ENCODE data around the gene BRD9. TPM values are rescaled to one million over a fixed set of nuclear protein-coding genes. Genes with fewer than 3 reads are reported as not detected.

Gene BRD9
- total and polyA plus RNA-seq, 5 donors from 2014 or later = 9.7 to 139 (median 12.7) TPM

DNA sequence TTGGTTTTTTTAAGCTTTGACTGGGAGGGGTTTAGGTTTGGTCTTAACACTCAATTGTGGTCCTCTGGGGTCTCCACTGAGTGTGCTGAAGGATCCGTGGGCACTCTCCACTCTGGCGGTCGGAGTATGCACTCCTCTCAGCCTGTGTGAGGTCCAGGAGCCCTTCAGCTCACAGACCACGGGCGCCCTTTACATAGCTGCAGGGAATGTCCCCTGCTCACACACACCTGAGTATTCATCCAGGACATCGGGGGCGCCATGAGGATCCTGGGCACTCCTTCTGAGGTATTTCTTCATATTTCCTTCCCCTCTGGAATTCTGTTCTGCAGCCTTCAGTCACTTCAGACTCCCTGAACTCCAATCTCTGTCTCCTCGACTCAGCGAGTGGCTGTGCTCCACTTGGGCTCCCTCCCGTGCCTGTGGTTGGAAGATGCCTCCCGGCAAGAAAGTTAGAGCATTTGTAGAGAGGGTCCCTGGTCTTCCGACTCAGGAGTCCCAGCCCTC lies 12.6 kb upstream of the BRD9 start:
- no peak overlapping the region for H3K27ac ChIP-seq (ENCODE audit: insufficient read depth, low read length, poor library complexity, severe bottlenecking)
- no peaks in the 10 kb centered on the region for H3K36me3 ChIP-seq (ENCODE audit: control insufficient read depth, insufficient read depth, low read length)
- Mint-ChIP-seq H3K27ac (no peak overlapping the region), H3K9me3 (no peaks in the 10 kb centered on the region), H3K4me1 (peaks cover 0 to 11% (median 0%) of the 10 kb centered on the region in 4 donors), H3K27me3 (no peaks in the 10 kb centered on the region), H3K4me3 (no peak overlapping the region), H3K36me3 (no peaks in the 10 kb centered on the region)
- ATAC-seq (ENCODE audit: low read depth in 2 of 2) (no peak), DNase-seq (no peak)
- no peak overlapping the region for H3K4me3 ChIP-seq (ENCODE audit: low read depth, low read length)
- H3K4me1 ChIP-seq (ENCODE audit: control insufficient read depth, insufficient read depth, low read length, poor library complexity, severe bottlenecking) = no peaks in the 10 kb centered on the region
- no peaks in the 10 kb centered on the region for H3K27me3 ChIP-seq (ENCODE audit: control insufficient read depth, insufficient read depth, low read length)
- no peaks in the 10 kb centered on the region for H3K9me3 ChIP-seq (ENCODE audit: control insufficient read depth in 2 of 2, low read length in 2 of 2)

DNA sequence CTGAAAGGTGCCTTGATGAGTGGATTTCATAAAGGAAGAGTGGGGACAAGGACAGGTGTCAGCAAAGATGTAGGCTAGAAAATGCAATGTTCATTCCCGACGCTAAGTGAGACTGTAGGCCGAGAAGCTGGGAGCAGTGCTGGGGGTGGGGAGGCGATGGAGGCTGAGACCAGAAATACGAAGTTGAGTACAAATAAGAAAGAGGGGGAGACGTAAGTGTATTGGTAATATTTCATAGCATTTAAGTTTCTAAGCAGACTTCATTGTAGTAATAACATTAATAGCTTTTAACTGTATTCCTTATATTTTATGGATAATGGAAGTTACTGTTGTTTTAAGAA lies 11.1 kb upstream of the BRD9 start:
- no peak for ATAC-seq (ENCODE audit: low read depth in 2 of 2)
- Histone ChIP-seq H3K27me3 (ENCODE audit: control insufficient read depth, insufficient read depth, low read length) (no peaks in the 10 kb centered on the region), H3K36me3 (ENCODE audit: control insufficient read depth, insufficient read depth, low read length) (no peaks in the 10 kb centered on the region), H3K4me3 (ENCODE audit: low read depth, low read length) (no peak overlapping the region), H3K9me3 (ENCODE audit: control insufficient read depth in 2 of 2, low read length in 2 of 2) (no peaks in the 10 kb centered on the region), H3K27ac (ENCODE audit: insufficient read depth, low read length, poor library complexity, severe bottlenecking) (no peak overlapping the region), H3K4me1 (ENCODE audit: control insufficient read depth, insufficient read depth, low read length, poor library complexity, severe bottlenecking) (no peaks in the 10 kb centered on the region)
- no peak for DNase-seq
- Mint-ChIP-seq H3K4me1 (peaks cover 0 to 11% (median 0%) of the 10 kb centered on the region in 4 donors), H3K4me3 (no peak overlapping the region), H3K36me3 (no peaks in the 10 kb centered on the region), H3K9me3 (no peaks in the 10 kb centered on the region), H3K27me3 (no peaks in the 10 kb centered on the region), H3K27ac (peak overlapping the region in 1 of 3 donors; percentile 84)

GRCh38 chr5:902129-902916 lies 9.7 kb upstream of the BRD9 start:
- Mint-ChIP-seq H3K4me1 (peaks cover 0 to 11% (median 0%) of the 10 kb centered on the region in 4 donors), H3K27me3 (no peaks in the 10 kb centered on the region), H3K9me3 (no peaks in the 10 kb centered on the region), H3K36me3 (no peaks in the 10 kb centered on the region), H3K27ac (no peak overlapping the region), H3K4me3 (no peak overlapping the region)
- no peak overlapping the region for H3K4me3 ChIP-seq (ENCODE audit: low read depth, low read length)
- no peaks in the 10 kb centered on the region for H3K36me3 ChIP-seq (ENCODE audit: control insufficient read depth, insufficient read depth, low read length)
- no peak overlapping the region for H3K27ac ChIP-seq (ENCODE audit: insufficient read depth, low read length, poor library complexity, severe bottlenecking)
- H3K27me3 ChIP-seq (ENCODE audit: control insufficient read depth, insufficient read depth, low read length) = no peaks in the 10 kb centered on the region
- ATAC-seq (ENCODE audit: low read depth in 2 of 2) (no peak), DNase-seq (no peak)
- H3K9me3 ChIP-seq (ENCODE audit: control insufficient read depth in 2 of 2, low read length in 2 of 2) = no peaks in the 10 kb centered on the region
- H3K4me1 ChIP-seq (ENCODE audit: control insufficient read depth, insufficient read depth, low read length, poor library complexity, severe bottlenecking) = no peaks in the 10 kb centered on the region

- no peaks in the 10 kb centered on the region for H3K4me1 ChIP-seq (ENCODE audit: control insufficient read depth, insufficient read depth, low read length, poor library complexity, severe bottlenecking)
- no peaks in the 10 kb centered on the region for H3K36me3 Mint-ChIP-seq
- no peak overlapping the region for H3K27ac ChIP-seq (ENCODE audit: insufficient read depth, low read length, poor library complexity, severe bottlenecking)
- H3K27me3 ChIP-seq (ENCODE audit: control insufficient read depth, insufficient read depth, low read length) = no peaks in the 10 kb centered on the region
- H3K4me3 Mint-ChIP-seq = no peak overlapping the region
- DNase-seq = no peak
- no peaks in the 10 kb centered on the region for H3K9me3 ChIP-seq (ENCODE audit: control insufficient read depth in 2 of 2, low read length in 2 of 2)
- no peaks in the 10 kb centered on the region for H3K9me3 Mint-ChIP-seq
- H3K4me3 ChIP-seq (ENCODE audit: low read depth, low read length) = no peak overlapping the region
- no peaks in the 10 kb centered on the region for H3K27me3 Mint-ChIP-seq
- H3K4me1 Mint-ChIP-seq = peaks cover 0 to 11% (median 0%) of the 10 kb centered on the region in 4 donors
- ATAC-seq (ENCODE audit: low read depth in 2 of 2) = no peak
- H3K36me3 ChIP-seq (ENCODE audit: control insufficient read depth, insufficient read depth, low read length) = no peaks in the 10 kb centered on the region
- no peak overlapping the region for H3K27ac Mint-ChIP-seq
Measured at GRCh38 chr5:900781-901180, 8.2 kb upstream of the BRD9 start.

GRCh38 chr5:893711-894110 lies 1.1 kb upstream of the BRD9 start:
- H3K4me3 Mint-ChIP-seq = peak overlapping the region; percentile 53 to 84 (median 76)
- H3K36me3 Mint-ChIP-seq = peaks cover 7% of the 10 kb centered on the region
- peaks cover 3 to 36% (median 9%) of the 10 kb centered on the region in 4 donors for H3K4me1 Mint-ChIP-seq
- no peaks in the 10 kb centered on the region for H3K9me3 Mint-ChIP-seq
- peaks cover 30% of the 10 kb centered on the region for H3K4me1 ChIP-seq (ENCODE audit: control insufficient read depth, insufficient read depth, low read length, poor library complexity, severe bottlenecking)
- DNase-seq (peak in 1 of 3 donors; percentile 5), ATAC-seq (ENCODE audit: low read depth in 2 of 2) (no peak)
- no peak overlapping the region for H3K27ac ChIP-seq (ENCODE audit: insufficient read depth, low read length, poor library complexity, severe bottlenecking)
- no peaks in the 10 kb centered on the region for H3K9me3 ChIP-seq (ENCODE audit: control insufficient read depth in 2 of 2, low read length in 2 of 2)
- no peaks in the 10 kb centered on the region for H3K27me3 Mint-ChIP-seq
- H3K27ac Mint-ChIP-seq = no peak overlapping the region
- no peaks in the 10 kb centered on the region for H3K27me3 ChIP-seq (ENCODE audit: control insufficient read depth, insufficient read depth, low read length)
- peaks cover 27% of the 10 kb centered on the region for H3K36me3 ChIP-seq (ENCODE audit: control insufficient read depth, insufficient read depth, low read length)
- no peak overlapping the region for H3K4me3 ChIP-seq (ENCODE audit: low read depth, low read length)

DNA sequence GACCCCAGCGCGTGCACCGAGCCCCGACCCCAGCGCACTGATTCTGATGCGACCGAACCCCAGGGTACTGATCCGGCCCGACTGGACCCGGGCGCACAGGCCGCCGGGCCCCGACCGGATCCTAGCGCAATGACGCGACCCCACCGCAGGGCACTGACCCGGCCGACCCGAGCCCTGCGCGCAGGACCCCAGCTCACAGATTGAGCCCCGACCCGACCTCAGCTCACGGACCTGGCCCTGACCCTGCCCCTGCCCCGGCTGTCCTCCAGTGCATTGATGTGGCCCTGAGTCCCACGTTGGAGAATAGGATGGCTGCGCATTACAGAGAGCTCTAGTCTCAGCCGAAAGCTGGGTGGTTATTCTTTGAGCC lies 521 bp upstream of the BRD9 start:
- Mint-ChIP-seq H3K27me3 (no peaks in the 10 kb centered on the region), H3K4me3 (peak overlapping the region; percentile 53 to 80 (median 75)), H3K9me3 (no peaks in the 10 kb centered on the region), H3K36me3 (peaks cover 12% of the 10 kb centered on the region), H3K27ac (peak overlapping the region in 1 of 3 donors; percentile 43), H3K4me1 (peaks cover 6 to 42% (median 15%) of the 10 kb centered on the region in 4 donors)
- Histone ChIP-seq H3K27me3 (ENCODE audit: control insufficient read depth, insufficient read depth, low read length) (no peaks in the 10 kb centered on the region), H3K4me3 (ENCODE audit: low read depth, low read length) (peak overlapping the region; percentile 37), H3K36me3 (ENCODE audit: control insufficient read depth, insufficient read depth, low read length) (peaks cover 33% of the 10 kb centered on the region), H3K4me1 (ENCODE audit: control insufficient read depth, insufficient read depth, low read length, poor library complexity, severe bottlenecking) (peaks cover 30% of the 10 kb centered on the region), H3K9me3 (ENCODE audit: control insufficient read depth in 2 of 2, low read length in 2 of 2) (no peaks in the 10 kb centered on the region), H3K27ac (ENCODE audit: insufficient read depth, low read length, poor library complexity, severe bottlenecking) (no peak overlapping the region)
- DNase-seq = peak in 1 of 3 donors; percentile 12
- no peak for ATAC-seq (ENCODE audit: low read depth in 2 of 2)

DNA sequence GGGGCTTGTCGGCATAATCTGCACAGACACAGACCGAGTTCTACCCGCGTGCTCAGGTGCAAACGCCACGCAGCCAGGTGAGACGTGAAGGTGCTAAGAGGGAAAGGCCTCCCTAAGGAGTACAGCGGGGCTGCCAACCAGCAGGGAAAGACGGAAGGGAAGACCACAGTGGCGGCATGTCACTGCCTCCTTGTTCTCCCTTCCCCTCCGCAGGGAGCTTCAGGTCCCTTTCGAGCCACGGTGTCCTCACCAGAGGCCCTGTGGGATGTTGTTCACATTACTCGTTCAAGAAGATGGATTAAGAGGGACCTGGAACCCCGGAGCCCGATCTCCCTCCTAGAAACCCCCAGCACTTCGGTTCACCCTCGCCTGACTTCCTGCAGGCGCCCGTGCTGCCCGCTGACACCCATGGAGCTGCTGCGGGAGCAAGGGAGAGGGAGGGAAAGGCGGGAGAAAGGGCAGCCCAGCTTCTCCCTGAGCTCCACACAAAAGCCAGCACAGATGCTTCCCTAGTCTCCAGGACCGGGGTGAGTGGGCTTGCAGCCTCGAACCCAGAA lies 686 bp downstream of the BRD9 start:
- Histone ChIP-seq H3K4me1 (ENCODE audit: control insufficient read depth, insufficient read depth, low read length, poor library complexity, severe bottlenecking) (peaks cover 30% of the 10 kb centered on the region), H3K36me3 (ENCODE audit: control insufficient read depth, insufficient read depth, low read length) (peaks cover 45% of the 10 kb centered on the region), H3K4me3 (ENCODE audit: low read depth, low read length) (peak overlapping the region; percentile 68), H3K27me3 (ENCODE audit: control insufficient read depth, insufficient read depth, low read length) (no peaks in the 10 kb centered on the region), H3K27ac (ENCODE audit: insufficient read depth, low read length, poor library complexity, severe bottlenecking) (peak overlapping the region; percentile 82), H3K9me3 (ENCODE audit: control insufficient read depth in 2 of 2, low read length in 2 of 2) (no peaks in the 10 kb centered on the region)
- peak overlapping the region; percentile 88 to 95 (median 89) for H3K4me3 Mint-ChIP-seq
- H3K9me3 Mint-ChIP-seq = no peaks in the 10 kb centered on the region
- peaks cover 7 to 52% (median 19%) of the 10 kb centered on the region in 4 donors for H3K4me1 Mint-ChIP-seq
- ATAC-seq (ENCODE audit: low read depth in 2 of 2) (no peak), DNase-seq (peak in 1 of 3 donors; percentile 41)
- H3K27ac Mint-ChIP-seq = peak overlapping the region; percentile 76 to 91 (median 82)
- peaks cover 20% of the 10 kb centered on the region for H3K36me3 Mint-ChIP-seq
- no peaks in the 10 kb centered on the region for H3K27me3 Mint-ChIP-seq
